H1 (cell line): Measurements from ENCODE around the gene FZD8. TPM values are rescaled to one million over a fixed set of nuclear protein-coding genes. Genes with fewer than 3 reads are reported as not detected.

Source experiments
- CTCF ChIA-PET: fragments of 300-600 bp; sonication (Branson Sonifier 250); formaldehyde crosslinking; loops from one replicate; lab custom pipeline; 2021; ENCODE audit not compliant: partially characterized antibody; lab: Charles Lee
- POLR2A ChIA-PET: fragments of 300-600 bp; sonication (Branson Sonifier 250); formaldehyde crosslinking; loops from one replicate; lab custom pipeline; 2021; ENCODE audit warnings: inconsistent platforms; ENCODE audit not compliant: partially characterized antibody; lab: Charles Lee
- DNase-seq, 2 experiments: peaks; one replicate each; pipeline versions ENCODE4 v3.0.0 to v3.0.0-alpha.2; 2010 to 2022; ENCODE audit warnings: low spot score in 2 of 2, low read depth in 1 of 2, mixed read lengths in 1 of 2
- FAIRE-seq: peaks from 2 replicates; lab custom pipeline; 2011; peaks lifted over from hg19 to GRCh38; lab: Jason Lieb, UNC
- H2AFZ ChIP-seq: 2 replicates; pipeline ENCODE4 v1.8.1; 2012; ENCODE audit warnings: low read length, inconsistent platforms
- H2AK5ac ChIP-seq: 2 replicates; pipeline ENCODE4 v1.6.1; 2013; ENCODE audit warnings: low read depth, low read length
- H2BK120ac ChIP-seq: replicated peaks from 2 replicates; pipeline ENCODE3; 2013; ENCODE audit warnings: low read depth, low read length, inconsistent platforms
- H2BK12ac ChIP-seq: 2 replicates; pipeline ENCODE4 v1.6.1; 2013; ENCODE audit warnings: low read depth, low read length
- H2BK15ac ChIP-seq: 2 replicates; pipeline ENCODE4 v1.6.1; 2013; ENCODE audit warnings: low read length
- H2BK20ac ChIP-seq: 2 replicates; pipeline ENCODE4 v1.6.1; 2013; ENCODE audit warnings: low read length
- H2BK5ac ChIP-seq: 2 replicates; pipeline ENCODE4 v1.6.1; 2013; ENCODE audit warnings: low read depth, low read length
- H3K14ac ChIP-seq: 2 replicates; pipeline ENCODE4 v1.6.1; 2013; ENCODE audit warnings: inconsistent platforms; ENCODE audit not compliant: insufficient read length
- H3K18ac ChIP-seq: 2 replicates; pipeline ENCODE4 v1.6.1; 2013; ENCODE audit warnings: low read length; ENCODE audit errors: extremely low read depth
- H3K23ac ChIP-seq: 2 replicates; pipeline ENCODE4 v1.6.1; 2013; ENCODE audit warnings: inconsistent platforms; ENCODE audit not compliant: insufficient read length
- H3K23me2 ChIP-seq: 2 replicates; pipeline ENCODE4 v1.6.1; 2013; ENCODE audit warnings: low read depth, low read length
- H3K27ac ChIP-seq: 2 replicates; pipeline ENCODE4 v1.6.1; 2011; ENCODE audit warnings: low read depth, low read length, inconsistent platforms
- H3K27me3 ChIP-seq, 4 experiments: replicated peaks in 1 of 4; 1 replicate in 1 of 4; 2 replicates in 3 of 4; pipeline versions ENCODE4 v1.6.1 to v1.8.1; 2011 to 2013; ENCODE audit warnings: low read length in 3 of 4, mild to moderate bottlenecking in 3 of 4, inconsistent platforms in 2 of 4, mixed read lengths in 2 of 4, moderate library complexity in 1 of 4; ENCODE audit not compliant: control insufficient read depth in 3 of 4, insufficient read depth in 3 of 4; ENCODE audit errors: extremely low read depth in 1 of 4
- H3K36me3 ChIP-seq, 4 experiments: 2 replicates each; pipeline versions ENCODE4 v1.6.1 to v1.8.1; 2011 to 2013; ENCODE audit warnings: mild to moderate bottlenecking in 4 of 4, low read length in 3 of 4, moderate library complexity in 2 of 4, control low read depth in 1 of 4, inconsistent platforms in 1 of 4; ENCODE audit not compliant: insufficient read depth in 4 of 4, control insufficient read depth in 2 of 4
- H3K4ac ChIP-seq: replicated peaks from 2 replicates; pipeline ENCODE3; 2013; ENCODE audit warnings: low read length, low read depth, mixed read lengths, inconsistent platforms; ENCODE audit not compliant: insufficient read length
- H3K4me1 ChIP-seq, 4 experiments: replicated peaks in 1 of 4; 1 replicate in 1 of 4; 2 replicates in 3 of 4; pipeline versions ENCODE4 v1.6.1 to v1.8.1; 2011 to 2013; ENCODE audit warnings: low read length in 3 of 4, inconsistent platforms in 2 of 4, mixed read lengths in 1 of 4; ENCODE audit not compliant: insufficient read depth in 4 of 4, control insufficient read depth in 3 of 4
- H3K4me2 ChIP-seq, 2 experiments: 2 replicates each; pipeline versions ENCODE4 v1.6.1 to v1.8.1; 2011 to 2013; ENCODE audit warnings: low read depth in 2 of 2, low read length in 2 of 2, control low read depth in 1 of 2, inconsistent platforms in 1 of 2, mild to moderate bottlenecking in 1 of 2; ENCODE audit not compliant: insufficient read depth in 1 of 2
- H3K4me3 ChIP-seq, 4 experiments: fragments of 200-600, 300-600 bp in 1 of 4; sonication (generic), shearing (Covaris generic), sonication (Bioruptor Twin) in 1 of 4; 2 replicates each; pipeline versions ENCODE4 v1.5.1 to v1.8.1; 2011 to 2016; ENCODE audit warnings: low read length in 4 of 4, low read depth in 3 of 4, control low read depth in 2 of 4, inconsistent platforms in 2 of 4, mild to moderate bottlenecking in 2 of 4, mixed read lengths in 1 of 4, moderate library complexity in 1 of 4; ENCODE audit not compliant: insufficient read depth in 2 of 4; ENCODE audit errors: extremely low read depth in 1 of 4
- H3K56ac ChIP-seq: replicated peaks from 2 replicates; pipeline ENCODE3; 2013; ENCODE audit warnings: low read depth, mild to moderate bottlenecking, mixed read lengths, low read length, inconsistent platforms; ENCODE audit not compliant: insufficient read length
- H3K79me1 ChIP-seq: 2 replicates; pipeline ENCODE4 v1.6.1; 2013; ENCODE audit warnings: low read depth, low read length, control low read depth
- H3K79me2 ChIP-seq, 2 experiments: 2 replicates each; pipeline versions ENCODE4 v1.6.1 to v1.8.1; 2012 to 2013; ENCODE audit warnings: low read length in 2 of 2, mild to moderate bottlenecking in 2 of 2, inconsistent platforms in 1 of 2; ENCODE audit not compliant: insufficient read depth in 2 of 2, control insufficient read depth in 1 of 2
- H3K9ac ChIP-seq, 4 experiments: replicated peaks in 1 of 4; 1 replicate in 1 of 4; 2 replicates in 3 of 4; pipeline versions ENCODE4 v1.6.1 to v1.8.1; 2011 to 2013; ENCODE audit warnings: low read depth in 3 of 4, low read length in 3 of 4, control low read depth in 2 of 4, mild to moderate bottlenecking in 2 of 4, moderate library complexity in 2 of 4, inconsistent platforms in 1 of 4; ENCODE audit errors: extremely low read depth in 1 of 4
- H3K9me3 ChIP-seq, 2 experiments: 2 replicates each; pipeline versions ENCODE4 v1.6.1 to v1.8.1; 2012 to 2013; ENCODE audit warnings: mild to moderate bottlenecking in 2 of 2, moderate library complexity in 2 of 2, control low read depth in 1 of 2, inconsistent platforms in 1 of 2, low read depth in 1 of 2, low read length in 1 of 2, mixed read lengths in 1 of 2; ENCODE audit not compliant: insufficient read depth in 2 of 2
- H4K20me1 ChIP-seq, 2 experiments: replicated peaks in 1 of 2; 2 replicates each; pipeline versions ENCODE3 to v1.8.1; 2011 to 2013; ENCODE audit warnings: inconsistent platforms in 2 of 2, low read length in 2 of 2, mild to moderate bottlenecking in 1 of 2; ENCODE audit not compliant: insufficient read depth in 2 of 2, control insufficient read depth in 1 of 2
- H4K5ac ChIP-seq: 2 replicates; pipeline ENCODE4 v1.6.1; 2013; ENCODE audit warnings: low read length, low read depth, mixed read lengths, inconsistent platforms; ENCODE audit not compliant: insufficient read length
- H4K8ac ChIP-seq: 2 replicates; pipeline ENCODE4 v1.8.0; 2013; ENCODE audit warnings: mild to moderate bottlenecking, moderate library complexity, low read length, inconsistent platforms; ENCODE audit not compliant: insufficient read depth; ENCODE audit errors: extremely low read depth
- H4K91ac ChIP-seq: replicated peaks from 2 replicates; pipeline ENCODE3; 2013; ENCODE audit warnings: low read length, mixed read lengths, inconsistent platforms; ENCODE audit not compliant: insufficient read length
- EP300 ChIP-seq, 2 experiments: IDR thresholded peaks; 1 replicate in 1 of 2; 2 replicates in 1 of 2; pipeline ENCODE4 v1.6.1; 2011 to 2012; ENCODE audit warnings: low read depth in 2 of 2, low read length in 2 of 2, mild to moderate bottlenecking in 2 of 2, borderline replicate concordance in 1 of 2, inconsistent platforms in 1 of 2, moderate library complexity in 1 of 2
- RAD21 ChIP-seq, 2 experiments: IDR thresholded peaks in 1 of 2; conservative IDR thresholded peaks in 1 of 2; 2 replicates each; pipeline ENCODE4 v1.6.1; 2011; ENCODE audit warnings: low read depth in 2 of 2, low read length in 2 of 2, improper control_type of control experiment in 1 of 2, inconsistent platforms in 1 of 2, mild to moderate bottlenecking in 1 of 2, moderate library complexity in 1 of 2
- YY1 ChIP-seq: IDR thresholded peaks from 2 replicates; pipeline ENCODE4 v1.6.1; 2011; ENCODE audit warnings: low read depth, mild to moderate bottlenecking, low read length
- WGBS, 2 experiments: shearing (Covaris generic) in 1 of 2; methylation state at CpG; one replicate each; pipeline versions ENCODE4 v1.1.6 to v1.1.7; 2013 to 2015; ENCODE audit warnings: low lambda C conversion rate in 2 of 2, mixed read lengths in 2 of 2, inconsistent platforms in 1 of 2, low coverage in 1 of 2, missing lambda C conversion rate in 1 of 2; ENCODE audit not compliant: insufficient replicate concordance in 2 of 2, insufficient coverage in 1 of 2, insufficient read length in 1 of 2; ENCODE audit errors: extremely low coverage in 1 of 2, missing lambda C conversion rate in 1 of 2; 5-methylcytosine and 5-hydroxymethylcytosine counted together
- polyA plus RNA-seq, 7 experiments: library from polyadenylated mRNA; depleted of rRNA in 3 of 7; stranded (reverse) in 5 of 7; unstranded in 2 of 7; fragments of >200 nt in 5 of 7; fragments of 200-250 nt in 2 of 7; gene quantifications; 1 replicate in 5 of 7; 2 replicates in 1 of 7; 4 replicates in 1 of 7; pipeline versions ENCODE4 v1.2.1 to v1.2.3, GENCODE V29; 2011 to 2013; ENCODE audit warnings: missing spikeins in 2 of 7, mixed read lengths in 2 of 7
- total RNA-seq: library from RNA; stranded (reverse); fragmentation: NEBNext Ultra II Directional; extraction: Animal tissue kit (Norgen Biotek cat#: 25700); gene quantifications from 2 replicates; pipeline ENCODE4 v1.2.1, GENCODE V29; 2021

The FZD8 gene
- total and polyA plus RNA-seq, 2 of the 8 experiments (the other 6 are each of a cell fraction or from before 2014, with no cell fraction given): 4.8 to 7.1 TPM

- H2BK20ac ChIP-seq: no peak overlapping the region
- no peaks in the 10 kb centered on the region for H4K20me1 ChIP-seq
- H3K36me3 ChIP-seq: no peaks in the 10 kb centered on the region
- POLR2A ChIA-PET: interaction anchor here (0.9 kb wide), 1 partner anchor 24 kb away, joined by 3 read pairs; no protein-coding TSS in a partner anchor
- H3K79me1 ChIP-seq: no peaks in the 10 kb centered on the region
- no peak overlapping the region for H2AK5ac ChIP-seq
- no peak overlapping the region for H3K9ac ChIP-seq
- no peak overlapping the region for H2AFZ ChIP-seq
- no peaks in the 10 kb centered on the region for H3K27me3 ChIP-seq
- no peaks in the 10 kb centered on the region for H3K79me2 ChIP-seq
- no peak overlapping the region for H3K4me3 ChIP-seq
- no peak overlapping the region for H2BK5ac ChIP-seq
- H3K18ac ChIP-seq: no peak overlapping the region
- H3K9me3 ChIP-seq: no peaks in the 10 kb centered on the region
- no peak overlapping the region for H2BK15ac ChIP-seq
- H3K23me2 ChIP-seq: no peaks in the 10 kb centered on the region
- H3K27ac ChIP-seq: no peak overlapping the region
- no peak overlapping the region for H3K4me2 ChIP-seq
- no peak for FAIRE-seq
- no peak overlapping the region for H4K91ac ChIP-seq
- 77% methylated on average over 1 of the region's 1 CpG; no CpG with 5 or more reads in 1 of the 2 experiments for WGBS, 2 experiments
- no peak overlapping the region for H3K14ac ChIP-seq
- no peak for DNase-seq
- H2BK120ac ChIP-seq: no peak overlapping the region
- H3K4ac ChIP-seq: no peak overlapping the region
- no peaks in the 10 kb centered on the region for H3K4me1 ChIP-seq
- H4K5ac ChIP-seq: no peak overlapping the region
- no peak overlapping the region for H2BK12ac ChIP-seq
- no peak overlapping the region for H3K23ac ChIP-seq
- CTCF ChIA-PET: no interaction called here
- H4K8ac ChIP-seq: no peak overlapping the region
- no peak overlapping the region for H3K56ac ChIP-seq
- no peak for TF ChIP-seq EP300 (IDR thresholded peaks at IDR 0.05; ENCODE audit: borderline replicate concordance in 1 of 2, low read depth in 2 of 2, low read length in 2 of 2)
- no peak for TF ChIP-seq YY1
- no peak for TF ChIP-seq RAD21 (IDR thresholded peaks at IDR 0.05 in 1 of 2, conservative IDR thresholded peaks at IDR 0.05 in 1 of 2; ENCODE audit: low read depth in 2 of 2, low read length in 2 of 2)
Measured at GRCh38 chr10:35675846-35676245, 33.8 kb upstream of the FZD8 start.
